ENCODE data around the gene NKX1-2.

GRCh38 chr10:124484661-124485060 is 34.8 kb upstream of the NKX1-2 start:
- TF ChIP-seq CTCF (conservative IDR thresholded peaks at IDR 0.05; ENCODE audit: low read depth, low read length) (no peak), EZH2phosphoT487 (IDR thresholded peaks at IDR 0.05; ENCODE audit: borderline replicate concordance, low read length) (no peak)
